Tongue (tissue), 2 donors: Measurements from ENCODE around the gene TRPV5. TPM values are rescaled to one million over a fixed set of nuclear protein-coding genes. Genes with fewer than 3 reads are reported as not detected.

Source experiments
- DNase-seq: peaks from one replicate; pipeline ENCODE4 v3.0.0-alpha.2; 2015
- total RNA-seq: library from RNA; depleted of rRNA; stranded (reverse); fragments of >200 nt; gene quantifications from one replicate; pipeline ENCODE4 v1.2.3, GENCODE V29; 2014

Gene TRPV5
- total RNA-seq, 1 donor from 2014 or later, result 0.21 TPM

DNA sequence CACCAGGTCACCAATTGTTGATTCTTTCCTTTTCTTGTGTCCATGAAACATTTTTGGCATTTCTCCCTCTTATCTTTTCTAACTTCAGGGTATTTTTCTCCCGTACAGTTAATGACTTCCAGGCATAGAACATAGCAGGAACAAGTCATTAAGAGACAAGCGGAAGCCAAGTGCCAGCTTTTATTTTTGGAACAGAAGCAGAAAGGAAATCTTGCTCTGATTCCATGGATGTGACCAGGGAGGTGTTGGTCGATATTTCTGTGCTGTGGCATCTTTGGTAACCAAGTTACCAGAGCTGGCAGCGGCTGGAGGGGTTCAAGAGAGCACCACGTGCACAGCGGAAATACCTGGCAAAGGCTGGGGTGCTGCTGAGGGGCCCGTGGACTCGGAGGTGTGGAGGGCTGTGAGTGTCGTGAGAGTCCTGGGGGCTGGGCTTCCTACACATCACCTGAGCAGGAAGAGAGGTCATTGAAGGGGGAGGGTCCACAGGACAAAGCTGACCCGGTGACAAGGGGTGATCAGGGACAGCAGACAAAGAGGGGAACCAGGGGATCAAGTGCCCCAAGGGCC lies 7.5 kb upstream of the TRPV5 start:
- no peak for DNase-seq

- no peak for DNase-seq
Measured at GRCh38 chr7:142939226-142939910, 5.8 kb upstream of the TRPV5 start, which contains the start of gene LLCFC1. Gene LLCFC1 (plus strand): TSS chr7:142939484. CDS start chr7:142939622, 138 bp downstream.

DNA sequence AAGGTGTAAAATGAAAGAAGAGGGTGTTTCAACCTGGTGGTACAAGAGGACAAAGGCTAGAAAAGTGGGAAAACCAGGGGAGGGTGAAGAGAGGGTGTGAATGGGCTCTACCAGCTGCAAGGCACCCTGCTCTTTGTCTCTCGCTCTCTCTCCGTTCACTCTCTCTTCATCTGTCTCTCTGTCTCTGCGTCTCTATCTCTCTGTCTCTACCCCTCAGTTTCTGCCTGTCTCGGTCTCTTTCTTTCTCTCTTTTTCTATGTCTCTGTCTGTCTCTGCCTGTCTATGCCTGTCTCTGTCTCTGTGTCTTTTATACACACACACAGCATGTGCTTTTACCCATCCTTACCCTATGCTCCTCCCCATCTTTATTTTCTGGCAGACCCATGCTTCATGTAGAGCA lies 5.1 kb upstream of the TRPV5 start:
- DNase-seq, result no peak

GRCh38 chr7:142935941-142936565 lies 2.5 kb upstream of the TRPV5 start:
- DNase-seq, result no peak

DNA sequence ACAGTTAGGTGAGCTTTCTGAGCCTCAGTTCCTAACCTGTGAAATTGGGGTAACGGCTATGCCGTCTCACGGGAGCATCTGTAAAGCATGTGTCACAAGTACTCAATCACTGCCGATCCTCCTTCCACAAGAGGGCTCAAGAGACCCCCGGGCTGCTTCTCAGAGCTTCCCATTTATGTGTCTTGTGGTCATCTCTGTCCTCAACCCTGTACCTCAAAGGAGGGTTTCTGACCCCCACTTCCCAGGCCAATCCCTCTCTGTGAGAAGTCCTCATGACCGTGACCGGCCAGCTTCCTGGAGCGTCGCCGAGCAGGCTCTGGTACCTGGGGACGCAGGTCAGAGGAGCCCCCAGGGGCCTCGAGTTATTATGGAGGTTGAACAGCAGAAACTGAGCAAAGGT lies 510 bp upstream of the TRPV5 start:
- DNase-seq, result no peak

- no peak for DNase-seq
Measured at GRCh38 chr7:142933092-142933475, 462 bp downstream of the TRPV5 start.

- no peak for DNase-seq
Measured at GRCh38 chr7:142932386-142933091, 1.0 kb downstream of the TRPV5 start.

GRCh38 chr7:142930126-142930730 lies 3.3 kb downstream of the TRPV5 start:
- no peak for DNase-seq

- no peak for DNase-seq
Measured at GRCh38 chr7:142927949-142928348, 5.6 kb downstream of the TRPV5 start.

GRCh38 chr7:142927085-142927745 lies 6.3 kb downstream of the TRPV5 start:
- DNase-seq, result no peak

- DNase-seq, result no peak
Measured at GRCh38 chr7:142925413-142925812, 8.1 kb downstream of the TRPV5 start.

- DNase-seq, result no peak
Measured at GRCh38 chr7:142923391-142923790, 10.2 kb downstream of the TRPV5 start.

GRCh38 chr7:142919656-142920055 lies 13.9 kb downstream of the TRPV5 start:
- no peak for DNase-seq

DNA sequence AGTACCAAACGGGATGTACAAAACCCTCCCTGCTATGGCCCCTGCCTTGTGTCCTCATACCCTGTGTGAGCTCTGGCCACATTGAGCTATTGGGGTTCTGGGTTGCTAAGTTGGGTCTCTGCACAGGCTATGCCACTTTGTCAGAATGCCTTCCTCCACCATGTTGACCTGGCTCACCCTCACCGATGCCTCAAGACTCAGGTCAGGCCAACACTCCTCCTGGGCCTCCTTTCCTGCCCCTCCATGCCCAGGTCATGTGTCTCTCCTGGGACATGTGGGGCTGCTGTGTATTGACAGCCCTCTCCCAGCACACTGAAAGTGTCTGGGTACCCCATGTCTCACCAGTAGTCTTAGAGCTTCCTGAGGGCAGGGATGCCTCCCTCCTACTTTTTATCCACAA lies 14.6 kb downstream of the TRPV5 start:
- DNase-seq, result no peak

GRCh38 chr7:142917447-142917846 lies 16.1 kb downstream of the TRPV5 start:
- no peak for DNase-seq

GRCh38 chr7:142916508-142916907 lies 17.0 kb downstream of the TRPV5 start:
- DNase-seq, result no peak

DNA sequence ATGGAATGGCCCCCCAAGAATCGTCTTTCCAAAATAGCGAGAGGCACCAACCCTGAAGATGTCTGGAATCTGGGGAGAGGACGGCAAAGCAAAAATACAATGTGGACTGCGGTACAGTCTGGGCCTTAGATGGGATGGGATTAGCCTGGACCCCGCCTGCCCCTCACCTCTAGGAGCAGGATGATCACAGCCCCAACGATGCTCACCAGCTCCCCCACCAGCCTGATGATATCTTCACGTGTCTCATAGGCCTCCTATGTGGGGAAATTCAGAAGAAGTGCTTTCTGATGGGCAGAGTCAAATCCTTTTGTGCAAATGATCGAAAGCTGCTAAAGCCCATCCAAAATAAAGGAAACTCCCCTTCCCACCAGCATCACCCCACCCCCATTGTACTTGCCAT lies 18.2 kb downstream of the TRPV5 start:
- DNase-seq, result no peak

DNA sequence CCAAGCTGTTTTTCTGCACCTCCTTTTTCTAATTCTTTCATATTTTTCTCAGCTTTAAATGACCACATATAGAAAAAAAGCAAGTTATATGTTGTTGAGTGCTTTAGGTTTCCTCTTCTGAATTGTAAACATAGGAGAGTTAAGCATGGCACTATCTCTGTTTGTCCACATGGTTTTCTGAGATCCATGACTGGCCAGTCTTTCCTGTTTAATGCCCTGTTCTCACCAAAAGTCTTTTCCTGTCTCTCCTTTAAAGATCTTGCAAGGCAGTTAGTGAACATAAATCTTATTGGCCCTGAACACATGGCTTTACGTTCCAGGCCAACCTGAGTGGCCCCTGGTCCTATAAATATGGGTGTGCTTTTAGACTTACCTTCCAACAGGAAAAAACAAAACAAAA lies 19.4 kb downstream of the TRPV5 start:
- no peak for DNase-seq

DNA sequence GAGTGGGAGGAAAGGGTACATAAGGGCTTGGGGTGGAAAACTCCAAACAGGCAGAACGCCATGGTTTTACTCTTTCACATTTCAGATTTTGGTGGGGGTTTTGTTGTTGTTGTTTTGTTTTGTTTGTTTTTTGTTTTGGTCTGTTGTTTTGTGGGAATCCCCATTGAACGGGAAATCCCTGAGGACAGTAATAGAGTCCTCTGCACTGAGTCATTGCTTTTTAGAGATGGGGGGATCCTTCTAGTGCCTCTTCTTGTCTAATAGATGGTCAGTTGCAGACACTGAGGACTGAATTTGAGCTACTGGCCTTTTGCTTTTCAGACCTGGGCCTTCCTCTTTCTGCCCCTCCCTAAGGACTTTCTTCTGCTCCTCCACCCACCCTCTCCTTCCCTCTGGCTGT lies 20.0 kb downstream of the TRPV5 start:
- DNase-seq, result no peak

DNA sequence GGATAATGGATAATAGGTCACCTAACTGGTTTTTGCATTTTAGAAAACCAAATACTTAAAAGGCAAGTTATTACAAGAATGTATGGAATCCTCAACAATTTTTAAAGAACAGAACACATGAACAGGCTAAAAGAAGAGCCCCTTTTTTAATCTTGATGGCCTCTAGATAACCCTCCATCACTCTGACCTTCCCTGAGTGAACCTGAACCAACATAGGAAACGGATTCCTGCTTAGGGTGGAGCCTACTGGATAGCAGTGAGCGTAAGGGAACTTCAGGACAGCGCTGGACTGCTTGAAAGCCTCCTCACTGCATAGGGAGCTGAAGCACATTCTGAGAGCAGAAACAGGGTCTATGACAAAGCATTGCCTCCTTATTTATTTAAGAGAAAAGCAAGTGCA lies 20.5 kb downstream of the TRPV5 start:
- no peak for DNase-seq

GRCh38 chr7:142910481-142910880 lies 23.1 kb downstream of the TRPV5 start:
- no peak for DNase-seq

GRCh38 chr7:142910031-142910433 lies 23.5 kb downstream of the TRPV5 start:
- DNase-seq, result no peak
